Measurements from ENCODE around the gene GRK3. TPM values are rescaled to one million over a fixed set of nuclear protein-coding genes. Genes with fewer than 3 reads are reported as not detected.
A peak's percentile ranks its signal among the peaks of the same experiment; 100 is the strongest.
"Not testable (repeated sequence)": the region's sequence is repeated elsewhere in the genome, so short reads cannot be mapped to it uniquely, and the experiment has no call there.

GRK3 gene
- total RNA-seq, 8 experiments from 2014 or later = 7.0 to 24.2 (median 15.6) TPM

- WGBS, 10 experiments = 80 to 100% (median 84%) methylated on average over 1 to 2 of the region's 2 CpGs; no CpG with 5 or more reads in 6 of the 10 experiments
- in situ Hi-C loops (cut with MboI; ENCODE audit: low pct_unique_long_range_greater_than_20kb in 2 of 9, low sequenced_read_pairs in 9 of 9, unreplicated experiment in 9 of 9) = loop anchor here in 2 of 9 experiments (25.0 kb wide), 1 partner anchor 134 kb away; no protein-coding TSS in a partner anchor
- Histone ChIP-seq H3K27ac (no peak overlapping the region), H3K4me1 (replicated peaks in 1 of 2) (peaks cover 10 to 11% of the 10 kb centered on the region in 2 donors), H3K4me3 (no peak overlapping the region)
- no peak for ATAC-seq (replicated peaks in 6 of 8)
Observed at GRCh38 chr22:25553131-25553530, 11.3 kb upstream of the GRK3 start.

DNA sequence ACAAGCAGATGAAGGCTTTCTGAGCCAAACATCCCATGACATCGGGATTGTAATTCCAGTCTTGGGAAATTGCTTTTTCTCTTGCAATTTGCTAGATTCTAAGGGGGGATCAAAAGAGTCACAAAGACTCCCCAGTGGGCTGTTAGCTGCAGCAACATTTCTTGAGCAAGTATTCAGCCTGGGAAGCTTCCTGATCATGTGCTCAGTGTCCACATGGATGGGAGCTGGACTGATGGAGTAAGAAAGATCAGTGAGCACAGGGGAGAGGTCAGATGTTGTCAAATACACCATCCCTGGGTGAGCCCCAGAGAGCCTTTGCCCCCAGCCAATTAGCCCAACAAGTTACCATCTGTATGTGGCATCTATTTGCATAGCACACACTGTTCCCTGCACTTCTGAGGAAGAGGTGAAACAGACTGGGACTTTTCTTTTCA lies 10.2 kb upstream of the GRK3 start:
- no peak overlapping the region for H3K27ac ChIP-seq
- H3K4me3 ChIP-seq = no peak overlapping the region
- in situ Hi-C loops (cut with MboI; ENCODE audit: low pct_unique_long_range_greater_than_20kb in 2 of 9, low sequenced_read_pairs in 9 of 9, unreplicated experiment in 9 of 9) = loop anchor here in 2 of 9 experiments (25.0 kb wide), 1 partner anchor 133 kb away; no protein-coding TSS in a partner anchor
- H3K4me1 ChIP-seq (replicated peaks in 1 of 2) = peaks cover 10 to 11% of the 10 kb centered on the region in 2 donors
- 0% methylated on average over 1 of the region's 1 CpG; no CpG with 5 or more reads in 8 of the 10 experiments for WGBS, 10 experiments
- ATAC-seq (replicated peaks in 6 of 8) = peak in 2 of 8 experiments; percentile 33 to 42

GRCh38 chr22:25554689-25555088 lies 9.8 kb upstream of the GRK3 start:
- H3K27ac ChIP-seq = no peak overlapping the region
- H3K4me1 ChIP-seq (replicated peaks in 1 of 2) = peaks cover 10 to 11% of the 10 kb centered on the region in 2 donors
- ATAC-seq (replicated peaks in 6 of 8) = no peak
- 0 to 81% (median 67%) methylated on average over 1 to 2 of the region's 2 CpGs; no CpG with 5 or more reads in 3 of the 10 experiments for WGBS, 10 experiments
- in situ Hi-C loops (cut with MboI; ENCODE audit: low pct_unique_long_range_greater_than_20kb in 2 of 9, low sequenced_read_pairs in 9 of 9, unreplicated experiment in 9 of 9) = loop anchor here in 2 of 9 experiments (25.0 kb wide), 1 partner anchor 133 kb away; no protein-coding TSS in a partner anchor
- no peak overlapping the region for H3K4me3 ChIP-seq

DNA sequence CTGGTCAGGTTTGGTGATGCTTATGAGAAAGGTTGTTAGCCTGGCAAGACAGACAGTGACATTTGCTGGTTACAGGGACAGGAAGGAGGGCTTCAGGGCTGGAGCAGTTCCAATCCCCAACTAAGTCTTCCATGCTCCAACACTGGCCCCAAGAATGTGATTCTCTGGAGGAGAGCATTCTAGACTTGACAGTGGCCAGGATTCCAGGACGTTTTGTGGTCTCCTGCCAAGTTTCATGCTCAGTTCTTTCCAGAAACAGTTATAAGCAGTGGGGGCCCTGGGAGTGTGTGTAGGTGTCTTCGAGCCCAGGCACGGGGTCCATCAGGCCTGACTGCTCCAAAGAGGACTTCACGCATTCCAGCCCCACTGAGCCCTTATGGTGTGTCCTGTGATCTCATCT lies 8.9 kb upstream of the GRK3 start:
- no peak for ATAC-seq (replicated peaks in 6 of 8)
- peaks cover 10 to 11% of the 10 kb centered on the region in 2 donors for H3K4me1 ChIP-seq (replicated peaks in 1 of 2)
- no peak overlapping the region for H3K4me3 ChIP-seq
- in situ Hi-C loops (cut with MboI; ENCODE audit: low pct_unique_long_range_greater_than_20kb in 2 of 9, low sequenced_read_pairs in 9 of 9, unreplicated experiment in 9 of 9) = loop anchor here in 2 of 9 experiments (25.0 kb wide), 1 partner anchor 132 kb away; no protein-coding TSS in a partner anchor
- 60 to 100% (median 90%) methylated on average over 1 to 3 of the region's 4 CpGs; no CpG with 5 or more reads in 5 of the 10 experiments for WGBS, 10 experiments
- H3K27ac ChIP-seq = no peak overlapping the region

DNA sequence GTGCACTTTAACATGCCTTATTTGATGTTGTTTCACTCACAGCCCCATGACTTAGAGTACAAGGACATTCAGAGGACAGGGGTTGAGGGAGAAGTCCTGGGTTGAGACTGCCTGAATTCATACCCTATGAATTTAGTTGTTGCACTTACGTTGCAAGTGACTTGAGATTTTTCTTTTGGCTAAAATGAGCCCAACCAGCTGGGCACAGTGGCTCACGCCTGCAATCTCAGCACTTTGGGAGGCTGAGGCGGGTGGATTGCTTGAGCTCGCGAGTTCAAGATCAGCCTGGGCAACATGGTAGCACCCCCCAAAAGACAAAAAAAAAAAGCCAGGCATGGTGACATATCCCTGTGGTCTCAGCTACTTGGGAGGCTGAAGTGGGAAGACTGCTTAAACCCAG lies 7.3 kb upstream of the GRK3 start:
- H3K27ac ChIP-seq = no peak overlapping the region
- 85 to 100% (median 97%) methylated on average over 1 to 5 of the region's 5 CpGs; no CpG with 5 or more reads in 5 of the 10 experiments for WGBS, 10 experiments
- H3K4me1 ChIP-seq (replicated peaks in 1 of 2) = peaks cover 10 to 11% of the 10 kb centered on the region in 2 donors
- no peak for ATAC-seq (replicated peaks in 6 of 8)
- no peak overlapping the region for H3K4me3 ChIP-seq
- in situ Hi-C loops (cut with MboI; ENCODE audit: low pct_unique_long_range_greater_than_20kb in 2 of 9, low sequenced_read_pairs in 9 of 9, unreplicated experiment in 9 of 9) = loop anchor here in 2 of 9 experiments (25.0 kb wide), 1 partner anchor 130 kb away; no protein-coding TSS in a partner anchor

- no peak for ATAC-seq (replicated peaks in 6 of 8)
- Histone ChIP-seq H3K4me3 (no peak overlapping the region), H3K27ac (no peak overlapping the region), H3K4me1 (replicated peaks in 1 of 2) (peaks cover 10 to 12% of the 10 kb centered on the region in 2 donors)
- in situ Hi-C loops (cut with MboI; ENCODE audit: low pct_unique_long_range_greater_than_20kb in 2 of 9, low sequenced_read_pairs in 9 of 9, unreplicated experiment in 9 of 9) = loop anchor here in 2 of 9 experiments (25.0 kb wide), 1 partner anchor 129 kb away; no protein-coding TSS in a partner anchor
- 0 to 100% (median 83%) methylated on average over 1 to 3 of the region's 4 CpGs; no CpG with 5 or more reads in 5 of the 10 experiments for WGBS, 10 experiments
Observed at GRCh38 chr22:25558341-25558740, 6.1 kb upstream of the GRK3 start.

- in situ Hi-C loops (cut with MboI; ENCODE audit: low pct_unique_long_range_greater_than_20kb in 2 of 9, low sequenced_read_pairs in 9 of 9, unreplicated experiment in 9 of 9) = loop anchor here in 2 of 9 experiments (25.0 kb wide), 1 partner anchor 127 kb away; no protein-coding TSS in a partner anchor
- not testable (repeated sequence) for H3K4me3 ChIP-seq; H3K27ac ChIP-seq; ATAC-seq (replicated peaks in 6 of 8)
- peaks cover 4 to 12% of the 10 kb centered on the region in 2 donors for H3K4me1 ChIP-seq (replicated peaks in 1 of 2)
- 71 to 100% (median 78%) methylated on average over 1 to 2 of the region's 4 CpGs; no CpG with 5 or more reads in 6 of the 10 experiments for WGBS, 10 experiments
Observed at GRCh38 chr22:25559910-25560309, 4.6 kb upstream of the GRK3 start.

DNA sequence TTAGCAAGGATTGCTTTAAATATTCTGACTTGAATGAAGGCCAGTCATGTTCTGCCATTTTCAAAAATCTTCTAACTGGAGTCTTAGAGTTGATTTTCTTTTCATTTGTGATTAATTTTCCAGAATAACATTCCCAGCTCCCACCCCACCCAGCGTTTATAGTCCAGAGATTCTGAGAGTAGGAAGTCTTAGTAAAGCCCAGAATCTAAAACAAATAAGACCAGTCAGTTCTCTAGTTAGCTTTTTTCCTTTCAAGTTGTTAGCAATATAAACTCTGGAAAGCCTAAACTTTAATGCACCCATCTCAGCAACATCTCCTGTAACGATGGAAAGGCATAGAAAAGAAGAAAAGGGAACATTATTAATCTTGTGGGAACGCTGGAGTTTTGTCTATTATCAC lies 3.3 kb upstream of the GRK3 start:
- H3K4me3 ChIP-seq; H3K27ac ChIP-seq; ATAC-seq (replicated peaks in 6 of 8): not testable (repeated sequence)
- 20 to 83% (median 60%) methylated on average over 1 of the region's 3 CpGs; no CpG with 5 or more reads in 5 of the 10 experiments for WGBS, 10 experiments
- in situ Hi-C loops (cut with MboI; ENCODE audit: low pct_unique_long_range_greater_than_20kb in 2 of 9, low sequenced_read_pairs in 9 of 9, unreplicated experiment in 9 of 9) = loop anchor here in 2 of 9 experiments (25.0 kb wide), 1 partner anchor 126 kb away; no protein-coding TSS in a partner anchor
- peaks cover 3 to 10% of the 10 kb centered on the region in 2 donors for H3K4me1 ChIP-seq (replicated peaks in 1 of 2)

- H3K4me3 ChIP-seq; H3K27ac ChIP-seq; ATAC-seq (replicated peaks in 6 of 8): not testable (repeated sequence)
- WGBS, 10 experiments = 80 to 83% methylated on average over 1 of the region's 1 CpG; no CpG with 5 or more reads in 8 of the 10 experiments
- in situ Hi-C loops (cut with MboI; ENCODE audit: low pct_unique_long_range_greater_than_20kb in 2 of 9, low sequenced_read_pairs in 9 of 9, unreplicated experiment in 9 of 9) = loop anchor here in 2 of 9 experiments (25.0 kb wide), 1 partner anchor 125 kb away; no protein-coding TSS in a partner anchor
- H3K4me1 ChIP-seq (replicated peaks in 1 of 2) = peaks cover 10 to 15% of the 10 kb centered on the region in 2 donors
Observed at GRCh38 chr22:25561927-25562326, 2.5 kb upstream of the GRK3 start.

GRCh38 chr22:25562966-25563760 lies 1.3 kb upstream of the GRK3 start:
- in situ Hi-C loops (cut with MboI; ENCODE audit: low pct_unique_long_range_greater_than_20kb in 2 of 9, low sequenced_read_pairs in 9 of 9, unreplicated experiment in 9 of 9) = loop anchor here in 2 of 9 experiments (25.0 kb wide), 1 partner anchor 124 kb away; no protein-coding TSS in a partner anchor

DNA sequence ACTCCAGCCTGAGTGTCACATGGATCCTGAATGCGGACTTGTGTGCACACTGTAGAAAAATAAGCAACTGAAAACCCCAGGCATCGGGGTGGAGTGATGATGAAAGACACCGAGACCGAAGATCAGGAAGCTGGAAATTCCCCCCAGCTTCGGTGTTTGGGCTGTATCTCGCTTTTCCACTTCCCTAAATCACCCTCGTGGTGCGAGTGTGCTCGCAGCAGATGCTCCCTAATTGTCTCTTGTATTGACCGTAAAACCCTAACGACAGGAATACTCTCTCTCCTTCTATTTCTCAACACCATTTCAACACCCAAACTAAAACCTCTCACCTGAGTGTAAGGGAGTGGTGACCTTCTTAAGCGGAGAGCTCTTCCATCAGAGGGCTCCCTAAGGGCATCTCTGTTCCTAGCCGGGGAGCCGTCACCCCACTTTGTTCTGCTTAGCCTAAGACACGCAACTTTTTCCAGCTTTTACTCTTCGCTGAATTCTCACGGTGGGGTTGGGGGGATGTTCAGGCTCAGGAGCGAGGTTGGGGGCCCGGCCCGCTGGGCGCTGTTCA lies 635 bp upstream of the GRK3 start:
- in situ Hi-C loops (cut with MboI; ENCODE audit: low pct_unique_long_range_greater_than_20kb in 2 of 9, low sequenced_read_pairs in 9 of 9, unreplicated experiment in 9 of 9) = loop anchor here in 2 of 9 experiments (25.0 kb wide), 1 partner anchor 123 kb away; no protein-coding TSS in a partner anchor
- Histone ChIP-seq H3K4me3 (peak overlapping the region; percentile 83 to 100 (median 90)), H3K27ac (peak overlapping the region; percentile 59 to 65), H3K4me1 (replicated peaks in 1 of 2) (peaks cover 15% of the 10 kb centered on the region in 2 donors)
- peak; percentile 7 to 32 (median 18) for ATAC-seq (replicated peaks in 6 of 8)
- WGBS, 10 experiments = 0 to 40% (median 20%) methylated on average over 1 to 11 of the region's 21 CpGs; no CpG with 5 or more reads in 1 of the 10 experiments

More at GRCh38 chr22:25562966-25563760, 1.3 kb upstream of the GRK3 start:
- H3K4me3 ChIP-seq = peak overlapping the region in 2 of 5 donors; percentile 90 to 100
- H3K27ac ChIP-seq = peak overlapping the region; percentile 7 to 28
- peaks cover 15% of the 10 kb centered on the region in 2 donors for H3K4me1 ChIP-seq (replicated peaks in 1 of 2)
- not testable (repeated sequence) for ATAC-seq (replicated peaks in 6 of 8)
- WGBS, 10 experiments = 0 to 100% (median 48%) methylated on average over 1 to 10 of the region's 10 CpGs

GRCh38 chr22:25564979-25565677 lies 653 bp downstream of the GRK3 start:
- Histone ChIP-seq H3K27ac (peak overlapping the region; percentile 59 to 65), H3K4me1 (replicated peaks in 1 of 2) (peaks cover 15% of the 10 kb centered on the region in 2 donors), H3K4me3 (peak overlapping the region; percentile 83 to 100 (median 90))
- peak; percentile 5 to 64 (median 56) for ATAC-seq (replicated peaks in 6 of 8)
- 0 to 8% (median 0%) methylated on average over 1 to 2 of the region's 61 CpGs; no CpG with 5 or more reads in 4 of the 10 experiments for whole genome bisulfite sequencing, 10 experiments
- in situ Hi-C loops (cut with MboI; ENCODE audit: low pct_unique_long_range_greater_than_20kb in 2 of 9, low sequenced_read_pairs in 9 of 9, unreplicated experiment in 9 of 9) = loop anchor here in 2 of 9 experiments (25.0 kb wide), 1 partner anchor 122 kb away; no protein-coding TSS in a partner anchor

Data from motor neuron (in vitro differentiated cells).